ENCODE measurements around the gene EYS. TPM values are rescaled to one million over a fixed set of nuclear protein-coding genes. Genes with fewer than 3 reads are reported as not detected.

Gene EYS
- total RNA-seq, 1 experiment from 2014 or later, result not detected

GRCh38 chr6:65650086-65650485, 56.9 kb downstream of the EYS start:
- TF ChIP-seq, protein P1, sequence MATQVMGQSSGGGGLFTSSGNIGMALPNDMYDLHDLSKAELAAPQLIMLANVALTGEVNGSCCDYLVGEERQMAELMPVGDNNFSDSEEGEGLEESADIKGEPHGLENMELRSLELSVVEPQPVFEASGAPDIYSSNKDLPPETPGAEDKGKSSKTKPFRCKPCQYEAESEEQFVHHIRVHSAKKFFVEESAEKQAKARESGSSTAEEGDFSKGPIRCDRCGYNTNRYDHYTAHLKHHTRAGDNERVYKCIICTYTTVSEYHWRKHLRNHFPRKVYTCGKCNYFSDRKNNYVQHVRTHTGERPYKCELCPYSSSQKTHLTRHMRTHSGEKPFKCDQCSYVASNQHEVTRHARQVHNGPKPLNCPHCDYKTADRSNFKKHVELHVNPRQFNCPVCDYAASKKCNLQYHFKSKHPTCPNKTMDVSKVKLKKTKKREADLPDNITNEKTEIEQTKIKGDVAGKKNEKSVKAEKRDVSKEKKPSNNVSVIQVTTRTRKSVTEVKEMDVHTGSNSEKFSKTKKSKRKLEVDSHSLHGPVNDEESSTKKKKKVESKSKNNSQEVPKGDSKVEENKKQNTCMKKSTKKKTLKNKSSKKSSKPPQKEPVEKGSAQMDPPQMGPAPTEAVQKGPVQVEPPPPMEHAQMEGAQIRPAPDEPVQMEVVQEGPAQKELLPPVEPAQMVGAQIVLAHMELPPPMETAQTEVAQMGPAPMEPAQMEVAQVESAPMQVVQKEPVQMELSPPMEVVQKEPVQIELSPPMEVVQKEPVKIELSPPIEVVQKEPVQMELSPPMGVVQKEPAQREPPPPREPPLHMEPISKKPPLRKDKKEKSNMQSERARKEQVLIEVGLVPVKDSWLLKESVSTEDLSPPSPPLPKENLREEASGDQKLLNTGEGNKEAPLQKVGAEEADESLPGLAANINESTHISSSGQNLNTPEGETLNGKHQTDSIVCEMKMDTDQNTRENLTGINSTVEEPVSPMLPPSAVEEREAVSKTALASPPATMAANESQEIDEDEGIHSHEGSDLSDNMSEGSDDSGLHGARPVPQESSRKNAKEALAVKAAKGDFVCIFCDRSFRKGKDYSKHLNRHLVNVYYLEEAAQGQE (IDR thresholded peaks at IDR 0.05; ENCODE audit: low read depth), result no peak
- TF ChIP-seq SRF (IDR thresholded peaks at IDR 0.05; ENCODE audit: low read depth) (no peak), YY1 (IDR thresholded peaks at IDR 0.05; ENCODE audit: extremely low read depth, insufficient replicate concordance, low read depth, low read length) (no peak), POLR2AphosphoS5 (IDR thresholded peaks at IDR 0.05; ENCODE audit: low read depth, low read length) (no peak), CTCF (IDR thresholded peaks at IDR 0.05 in 2 of 3, conservative IDR thresholded peaks at IDR 0.05 in 1 of 3; ENCODE audit: borderline replicate concordance in 1 of 3, insufficient read depth in 1 of 3, low read depth in 2 of 3, low read length in 2 of 3) (no peak), ZFX (IDR thresholded peaks at IDR 0.05) (no peak), ZNF274 (IDR thresholded peaks at IDR 0.05; ENCODE audit: low read depth, low read length) (no peak), RAD21 (IDR thresholded peaks at IDR 0.05; ENCODE audit: low read depth) (no peak), EZH2 (IDR thresholded peaks at IDR 0.05) (no peak), CEBPB (IDR thresholded peaks at IDR 0.05; ENCODE audit: low read depth) (no peak), TCF7L2 (IDR thresholded peaks at IDR 0.05; ENCODE audit: borderline replicate concordance, extremely low read depth, insufficient read depth, insufficient read length) (no peak), EGR1 (IDR thresholded peaks at IDR 0.05; ENCODE audit: low read depth) (no peak), SP1 (IDR thresholded peaks at IDR 0.05; ENCODE audit: low read depth) (no peak)
- TF ChIP-seq, protein P2, sequence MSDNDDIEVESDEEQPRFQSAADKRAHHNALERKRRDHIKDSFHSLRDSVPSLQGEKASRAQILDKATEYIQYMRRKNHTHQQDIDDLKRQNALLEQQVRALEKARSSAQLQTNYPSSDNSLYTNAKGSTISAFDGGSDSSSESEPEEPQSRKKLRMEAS (IDR thresholded peaks at IDR 0.05), result no peak
- Histone ChIP-seq H3K4me3 (replicated peaks in 1 of 2; ENCODE audit: low read depth in 1 of 2, low read length in 2 of 2) (no peak overlapping the region), H3K36me3 (ENCODE audit: control insufficient read depth in 1 of 2, insufficient read depth in 2 of 2, low read length in 2 of 2) (no peaks in the 10 kb centered on the region), H3K9ac (ENCODE audit: low read length) (no peak overlapping the region), H3K27ac (ENCODE audit: low read depth, low read length) (no peak overlapping the region), H3K9me2 (ENCODE audit: insufficient read depth) (no peaks in the 10 kb centered on the region), H3K9me3 (ENCODE audit: control insufficient read depth in 1 of 2, insufficient read depth in 1 of 2, low read depth in 1 of 2, low read length in 2 of 2) (peaks cover 6 to 12% of the 10 kb centered on the region in 2 experiments; a peak in 2 of 4 replicates), H3K4me1 (ENCODE audit: control insufficient read depth in 1 of 2, insufficient read depth in 2 of 2, low read length in 2 of 2) (no peaks in the 10 kb centered on the region), H3K4me2 (ENCODE audit: low read length) (no peak overlapping the region), H3K27me3 (ENCODE audit: insufficient read depth, low read length) (no peaks in the 10 kb centered on the region), H4K20me1 (ENCODE audit: insufficient read depth) (no peaks in the 10 kb centered on the region), H3K79me2 (ENCODE audit: insufficient read depth, low read length) (no peaks in the 10 kb centered on the region), H2AFZ (ENCODE audit: low read depth, low read length, poor library complexity, severe bottlenecking) (no peak overlapping the region)
- DNase-seq (ENCODE audit: low read depth, low spot score) (no peak), ATAC-seq (no peak)
- intact Hi-C loops (cut with micrococcal nuclease), result no loop called here
- no TSS peak for BruUV-seq (replicated peaks)
- RAD21 ChIA-PET (ENCODE audit: low non-redundant PET in 1 of 2, low total read pairs in 2 of 2, uncharacterized antibody in 2 of 2, unreplicated experiment in 2 of 2), result no interaction called here
- POLR2A ChIA-PET, result no interaction called here
- CTCF ChIA-PET, result no interaction called here
